GOT3 (cell line): ENCODE data around the gene SPOCD1.

Source experiments
- DNase-seq: peaks from one replicate; lab custom pipeline; 2025; ENCODE audit warnings: mixed read lengths; lab: John Stamatoyannopoulos, UW

Gene SPOCD1

DNA sequence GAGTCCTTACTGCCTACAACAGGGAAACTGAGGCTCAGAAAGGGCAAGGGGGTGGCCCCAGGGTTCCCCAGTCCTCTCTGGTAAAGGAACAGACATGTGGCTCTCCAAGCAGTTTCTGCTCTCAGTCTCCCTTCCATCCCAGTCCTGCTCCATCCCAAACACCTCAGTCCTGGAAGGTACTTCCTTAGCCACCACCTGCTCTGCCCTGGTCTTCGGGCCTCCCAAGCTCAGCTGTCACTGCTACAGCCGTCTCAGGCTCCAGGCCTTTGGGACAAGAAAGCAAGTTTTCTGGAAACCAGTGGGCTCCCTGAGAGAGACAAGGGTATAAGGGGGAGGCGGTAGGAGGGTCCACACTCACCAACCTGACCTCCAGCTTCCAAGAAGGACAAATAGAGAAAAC, 28.6 kb downstream of the SPOCD1 start:
- no peak for DNase-seq

DNA sequence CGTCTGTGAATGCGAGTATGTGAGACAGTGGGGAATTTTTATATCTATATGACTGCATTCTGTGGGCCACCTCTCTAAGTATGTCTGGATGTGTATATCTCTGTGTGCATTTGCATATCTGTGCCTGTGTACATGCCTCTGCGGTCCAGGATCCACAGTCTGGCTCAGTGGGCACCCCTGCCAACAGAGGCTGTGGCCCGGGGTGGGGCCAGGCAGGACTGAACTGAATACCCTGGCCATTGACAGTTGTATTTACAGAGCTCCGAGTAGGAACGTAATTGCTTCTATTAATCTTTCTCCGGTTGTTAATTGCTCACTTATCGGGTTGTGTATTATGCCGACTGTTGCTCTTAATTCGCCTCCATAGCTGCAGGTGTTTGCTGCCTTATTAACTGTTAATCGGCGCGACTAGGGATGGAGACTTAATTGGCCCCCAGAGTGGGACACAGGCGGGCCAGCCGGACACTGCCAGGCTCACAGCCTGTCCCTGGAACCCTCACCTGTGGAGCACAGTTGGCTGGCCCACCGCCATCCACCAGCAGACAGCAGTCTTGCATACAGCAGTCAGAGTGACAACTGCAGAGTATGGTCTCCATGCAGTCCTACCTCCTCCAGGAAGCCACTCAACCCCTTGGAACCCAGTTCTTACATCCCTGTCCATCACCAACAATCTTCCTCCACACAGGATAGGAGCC, 29.3 kb downstream of the SPOCD1 start:
- no peak for DNase-seq

DNA sequence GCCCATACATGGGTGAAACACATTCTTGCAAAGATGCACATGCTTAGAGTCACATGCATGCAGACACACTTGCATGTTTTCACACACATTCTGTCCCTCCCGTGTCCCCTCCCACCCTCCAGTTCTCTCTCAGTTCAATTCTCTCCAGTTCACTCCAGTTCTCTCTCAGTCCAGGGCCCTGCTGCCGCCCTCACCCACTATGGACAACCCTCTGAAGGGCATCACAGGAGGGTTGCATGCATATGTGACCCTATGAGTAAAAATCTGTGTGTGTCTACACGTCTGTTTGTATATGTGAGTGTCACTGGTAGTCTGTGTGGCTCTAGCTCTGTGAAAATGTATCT, 29.9 kb downstream of the SPOCD1 start:
- DNase-seq = no peak

DNA sequence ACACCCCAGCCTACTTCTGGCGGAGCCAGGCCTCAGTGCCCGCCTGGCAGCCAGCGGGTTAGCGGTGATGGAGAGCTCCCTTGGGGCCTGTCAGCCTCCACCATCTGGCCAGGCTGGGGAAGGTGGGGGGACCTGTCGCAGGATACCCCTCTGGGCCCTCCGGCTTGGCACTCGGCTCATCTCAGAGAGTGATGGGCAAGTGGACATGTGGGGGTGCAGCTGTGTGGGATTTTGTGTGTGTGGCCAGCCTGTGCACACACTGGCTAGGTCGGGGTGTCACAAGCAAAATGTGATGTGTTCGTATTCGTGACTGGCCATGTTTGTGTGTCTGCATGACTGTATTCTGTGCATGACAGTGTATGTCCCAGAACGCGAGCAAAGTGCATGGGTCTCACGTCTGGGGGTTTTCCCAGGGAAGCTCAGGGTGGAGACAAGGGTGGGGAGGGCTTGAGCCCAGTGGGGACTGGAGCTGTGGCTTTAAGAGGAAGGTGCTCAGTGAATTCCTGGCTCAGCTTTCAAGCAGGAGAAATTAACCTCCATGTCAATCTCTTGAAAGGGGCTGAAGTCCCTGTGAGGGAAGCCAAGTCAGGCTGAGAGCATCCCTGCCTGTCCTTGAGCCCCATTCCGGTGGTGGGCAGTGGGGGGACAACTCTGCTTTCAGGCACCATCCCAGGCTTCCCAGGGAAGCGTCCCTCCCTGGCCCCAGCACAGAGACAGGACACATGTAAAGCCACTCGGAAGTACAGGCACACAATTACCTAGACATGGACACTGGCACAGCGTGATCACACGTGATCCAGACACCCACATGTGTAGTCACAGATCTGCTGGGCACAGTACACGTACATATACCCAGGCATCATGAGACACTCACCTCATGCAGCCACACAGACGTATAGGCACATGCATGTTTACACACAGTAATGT, 30.5 kb downstream of the SPOCD1 start:
- DNase-seq = no peak

DNA sequence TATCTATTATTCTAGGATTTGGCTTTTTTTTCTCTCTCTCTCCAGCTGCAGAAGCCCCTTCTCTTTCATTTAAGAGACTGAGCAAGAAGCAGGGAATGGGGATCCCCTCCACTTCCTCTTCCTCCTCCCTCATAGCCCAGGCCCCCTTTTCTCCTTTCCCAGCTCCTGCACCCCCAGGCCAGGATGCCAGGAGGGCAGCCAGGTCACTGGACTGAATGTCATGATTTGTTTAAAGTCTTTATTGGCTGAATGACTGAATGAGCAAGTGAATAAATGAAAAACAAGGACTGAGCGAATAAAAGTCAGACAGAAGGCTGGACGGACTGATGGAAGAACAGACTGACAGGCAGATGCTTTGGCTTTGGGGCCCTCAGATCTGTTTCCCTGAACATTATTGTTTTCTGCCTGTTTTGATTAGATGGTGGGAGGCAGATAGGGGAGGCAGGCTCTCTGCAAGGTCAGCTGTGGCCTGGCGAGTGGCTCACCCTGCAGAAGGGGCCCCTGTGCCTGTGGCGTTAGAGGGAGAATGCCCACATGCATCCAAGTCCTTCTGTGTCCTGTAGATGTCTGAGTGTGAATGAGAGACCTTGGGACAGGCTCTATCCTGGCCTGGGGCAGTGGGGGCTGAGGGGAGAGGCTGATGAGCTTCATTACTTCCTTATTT, 31.3 kb downstream of the SPOCD1 start:
- DNase-seq = no peak

DNA sequence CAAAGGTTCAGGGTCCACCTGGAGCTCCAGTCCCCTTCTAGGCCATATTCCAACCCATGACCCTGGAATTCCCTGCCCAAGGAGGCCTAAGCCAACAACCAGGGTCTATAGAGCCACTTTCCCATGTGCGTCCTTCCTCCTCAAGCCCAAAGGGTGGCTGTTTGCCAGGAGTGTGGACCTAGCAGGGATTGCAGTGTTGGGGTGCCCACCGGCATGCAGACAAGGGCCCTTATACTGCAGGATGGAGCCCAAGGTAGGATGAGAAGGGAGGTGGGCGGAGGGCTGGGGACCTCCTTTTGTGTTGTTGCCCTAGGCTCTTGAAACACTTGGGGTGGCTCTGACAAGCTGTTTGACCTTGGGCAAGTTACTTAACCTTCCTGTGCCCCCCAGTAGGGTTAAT, 32.0 kb downstream of the SPOCD1 start:
- DNase-seq = no peak

DNA sequence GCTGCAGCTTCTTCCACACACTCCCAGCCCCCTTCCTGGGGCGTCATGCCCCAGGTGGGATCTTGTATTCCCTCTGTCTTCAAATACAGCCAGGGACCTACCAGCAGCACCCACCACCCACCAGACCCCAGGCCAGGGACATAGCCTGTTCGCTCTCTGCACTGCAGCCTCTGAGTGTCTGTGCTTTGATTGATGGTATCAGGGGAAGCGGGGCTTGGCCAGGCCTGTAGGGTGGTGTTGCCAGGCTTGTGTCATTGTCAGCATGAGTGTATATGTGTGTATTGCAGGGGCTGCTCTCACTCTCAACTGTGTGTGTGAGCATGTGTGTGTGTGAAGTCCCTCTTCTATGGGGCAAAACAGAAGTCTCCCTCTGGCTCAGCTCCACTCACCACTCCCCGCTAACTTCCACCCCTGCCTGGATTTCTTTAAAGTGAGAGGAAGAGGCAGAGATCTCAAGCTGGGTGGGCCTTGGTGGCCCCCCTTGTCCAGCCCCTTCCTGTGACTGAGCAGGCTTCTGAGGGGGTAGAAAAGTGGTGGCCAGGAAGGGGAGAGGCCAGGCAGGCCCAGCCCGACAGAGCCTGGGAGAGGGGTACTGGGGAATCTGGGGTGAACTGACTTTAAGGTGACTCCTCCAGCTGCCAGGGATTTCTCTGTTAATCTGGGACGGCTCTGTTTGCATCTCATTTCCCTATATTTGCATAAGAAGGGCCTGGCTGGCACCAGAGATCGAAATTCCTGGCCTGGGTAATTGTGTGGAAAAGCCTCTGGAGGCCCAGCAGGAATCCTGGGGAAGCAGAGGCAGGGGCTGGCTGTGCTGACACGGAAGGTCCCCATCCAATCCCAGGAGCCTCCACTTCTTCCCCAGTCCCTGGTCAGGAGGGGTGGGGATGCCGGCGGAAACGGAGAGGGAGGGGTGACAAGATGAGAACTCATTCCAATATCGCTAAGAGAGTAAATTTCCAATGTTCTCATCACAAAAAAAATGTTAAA, 33.1 kb downstream of the SPOCD1 start:
- no peak for DNase-seq

DNA sequence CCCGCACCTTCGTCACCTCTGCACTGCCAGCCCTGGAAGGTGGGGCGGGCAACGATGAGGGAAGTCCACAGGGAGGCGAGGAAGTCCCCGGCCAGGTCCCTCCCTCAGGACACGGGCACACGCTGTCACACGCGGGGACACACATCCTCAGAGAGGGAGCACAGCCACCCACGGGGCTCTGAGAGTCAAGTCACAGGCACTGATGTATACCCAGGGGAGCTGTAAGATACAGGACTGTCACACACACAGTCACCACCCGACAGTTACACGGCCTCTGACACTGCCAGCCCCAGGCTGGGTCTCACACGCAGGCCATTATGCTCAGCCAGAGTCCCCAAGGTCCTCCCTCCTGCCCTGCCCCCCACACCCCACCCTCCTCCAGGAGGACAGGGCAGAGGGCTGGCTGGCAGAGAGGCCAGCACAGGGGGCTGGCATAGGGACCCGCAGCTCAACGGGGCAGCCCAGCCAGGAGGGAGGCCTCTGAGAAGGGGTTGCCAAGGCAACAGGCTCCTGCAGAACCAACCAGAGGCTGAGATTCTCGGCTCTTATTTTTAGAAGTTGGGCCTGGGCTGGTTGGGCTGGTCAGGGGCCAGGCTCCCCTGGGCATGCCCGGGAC, 34.0 kb downstream of the SPOCD1 start:
- no peak for DNase-seq

DNA sequence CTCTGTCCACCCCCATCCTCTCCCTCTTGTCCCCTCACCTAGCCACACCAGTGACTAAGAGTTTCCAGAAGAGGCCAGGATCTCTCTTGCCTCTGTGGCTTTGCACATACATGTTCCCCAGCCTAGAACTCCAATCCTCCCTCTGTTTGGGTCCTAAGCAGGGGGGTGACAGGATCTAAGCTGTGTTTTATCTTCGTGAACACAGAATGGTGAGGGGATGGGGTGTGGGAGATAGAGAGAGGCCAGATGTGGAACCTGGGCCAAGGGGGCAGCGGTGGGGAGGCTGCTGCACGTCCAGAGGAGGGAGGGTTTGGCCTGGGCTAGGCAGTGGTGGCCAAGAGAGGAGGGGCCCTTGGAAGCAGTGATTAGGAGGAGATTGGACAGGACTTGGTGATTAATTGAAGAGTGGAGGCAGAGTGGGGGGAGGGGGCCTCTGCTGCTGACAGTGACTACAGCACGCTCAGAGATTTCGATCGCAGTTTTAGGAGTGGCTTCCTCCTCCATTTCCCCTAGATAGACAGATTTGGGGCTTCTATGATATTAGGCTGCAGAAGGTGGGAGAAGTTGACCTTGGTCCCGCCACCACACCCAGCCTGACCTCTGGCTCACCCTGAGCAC, 34.6 kb downstream of the SPOCD1 start:
- DNase-seq = no peak

DNA sequence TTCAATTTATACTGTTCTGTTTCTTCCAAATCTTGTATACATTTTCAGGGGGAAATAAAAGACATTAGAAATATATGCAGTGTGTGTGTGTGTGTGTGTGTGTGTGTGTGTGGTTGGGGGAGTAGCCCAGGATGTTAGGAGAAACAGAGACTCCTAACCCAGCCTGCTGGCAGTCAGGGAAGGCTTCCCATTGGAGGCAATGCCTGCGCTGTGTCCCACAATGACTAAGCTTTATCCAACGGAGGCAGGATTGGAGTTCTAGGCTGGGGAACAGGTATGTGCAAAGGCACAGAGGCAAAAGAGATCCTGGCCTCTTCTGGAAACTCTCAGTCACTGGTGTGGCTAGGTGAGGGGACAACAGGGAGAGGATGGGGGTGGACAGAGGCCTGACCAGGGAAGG, 35.2 kb downstream of the SPOCD1 start:
- no peak for DNase-seq

DNA sequence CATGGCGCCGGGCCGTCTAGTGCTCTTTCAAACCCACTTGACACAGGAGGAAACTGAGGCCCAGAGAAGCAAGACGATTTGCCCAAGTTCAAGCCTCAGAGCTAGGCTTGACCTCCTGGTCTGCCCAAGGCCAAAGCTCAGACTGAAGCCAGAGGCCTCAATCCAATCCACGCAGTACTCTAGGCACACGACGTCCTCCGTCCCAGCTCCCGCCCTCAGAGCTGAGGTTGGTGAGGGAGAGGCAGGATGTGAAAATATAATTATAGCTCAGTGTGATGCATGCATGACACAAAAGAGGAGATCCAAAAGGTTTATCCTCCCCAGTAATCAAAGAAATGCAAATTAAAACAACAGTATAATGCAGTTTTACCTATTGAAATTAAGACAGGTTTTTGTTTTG, 36.1 kb downstream of the SPOCD1 start:
- DNase-seq = no peak

DNA sequence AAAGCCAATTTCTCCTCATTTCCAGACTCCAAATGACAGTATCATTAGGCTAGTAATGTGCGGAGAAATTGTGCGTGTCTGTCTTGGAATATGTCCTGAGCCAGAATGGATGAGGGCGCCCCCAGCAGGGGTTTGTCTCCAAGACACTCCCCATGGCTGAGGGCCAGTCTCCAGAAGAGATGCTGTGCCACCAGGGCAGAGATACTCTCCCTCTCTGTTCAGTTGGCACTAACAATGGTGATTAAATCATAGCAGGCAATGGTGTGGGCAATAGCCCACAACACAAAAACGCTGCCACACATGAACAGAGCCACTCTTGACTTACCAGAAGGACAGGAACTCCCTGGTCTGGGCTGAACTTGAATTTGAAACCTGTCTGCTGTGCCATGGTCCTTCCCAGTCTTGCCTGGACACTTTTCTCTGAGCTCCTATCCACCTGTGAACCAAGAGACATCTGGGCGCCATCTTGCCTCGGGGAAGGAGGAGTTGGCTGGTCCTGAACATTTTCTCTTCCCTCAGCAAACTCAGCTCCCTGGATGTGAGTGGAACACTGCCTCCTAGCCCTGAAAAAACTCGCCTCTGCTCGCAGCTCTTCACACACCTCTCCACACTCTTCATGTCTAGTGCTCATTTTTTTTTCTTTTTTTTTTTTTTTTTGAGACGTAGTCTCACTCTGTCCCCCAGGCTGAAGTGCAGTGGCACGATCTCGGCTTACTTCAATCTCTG, 36.9 kb downstream of the SPOCD1 start:
- DNase-seq = no peak

DNA sequence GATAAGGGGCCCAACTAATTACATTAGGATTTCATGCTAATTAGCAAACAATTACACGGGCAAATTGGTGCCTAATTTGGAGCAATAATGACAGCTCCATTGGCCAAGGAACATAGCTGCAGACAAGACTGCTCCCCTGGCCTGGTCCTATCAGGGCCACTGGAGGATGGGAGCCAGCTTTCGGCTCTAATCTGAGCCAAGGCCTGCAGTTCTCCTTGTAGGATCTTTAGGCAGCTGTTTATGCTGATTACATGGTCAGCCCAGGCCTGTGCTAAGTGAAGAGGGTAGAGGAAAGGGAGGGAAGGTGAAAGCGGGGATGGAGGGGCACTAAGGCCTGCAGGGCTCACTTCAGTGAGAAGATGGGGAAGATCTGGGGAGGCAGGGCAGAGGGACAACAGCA, 39.3 kb downstream of the SPOCD1 start:
- DNase-seq = no peak

DNA sequence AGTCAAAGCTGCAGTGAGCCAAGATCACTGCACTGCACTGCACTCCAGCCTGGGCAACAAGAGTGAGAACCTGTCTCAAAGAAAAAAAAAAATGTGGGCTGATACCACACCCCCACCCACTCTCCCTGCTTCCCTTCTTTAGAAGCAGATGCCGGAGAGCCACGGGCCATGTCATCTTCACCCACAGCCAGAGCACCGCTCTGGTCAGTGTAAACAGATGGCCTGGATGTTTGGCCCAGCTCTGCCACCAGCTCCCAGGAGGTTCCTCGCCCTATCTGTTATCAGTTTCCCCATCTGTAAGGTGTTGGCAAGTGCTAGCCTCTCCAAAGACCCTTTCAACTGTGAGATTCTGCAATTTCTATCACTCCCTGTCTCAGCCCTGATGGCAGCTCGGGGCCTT, 39.8 kb downstream of the SPOCD1 start:
- no peak for DNase-seq

DNA sequence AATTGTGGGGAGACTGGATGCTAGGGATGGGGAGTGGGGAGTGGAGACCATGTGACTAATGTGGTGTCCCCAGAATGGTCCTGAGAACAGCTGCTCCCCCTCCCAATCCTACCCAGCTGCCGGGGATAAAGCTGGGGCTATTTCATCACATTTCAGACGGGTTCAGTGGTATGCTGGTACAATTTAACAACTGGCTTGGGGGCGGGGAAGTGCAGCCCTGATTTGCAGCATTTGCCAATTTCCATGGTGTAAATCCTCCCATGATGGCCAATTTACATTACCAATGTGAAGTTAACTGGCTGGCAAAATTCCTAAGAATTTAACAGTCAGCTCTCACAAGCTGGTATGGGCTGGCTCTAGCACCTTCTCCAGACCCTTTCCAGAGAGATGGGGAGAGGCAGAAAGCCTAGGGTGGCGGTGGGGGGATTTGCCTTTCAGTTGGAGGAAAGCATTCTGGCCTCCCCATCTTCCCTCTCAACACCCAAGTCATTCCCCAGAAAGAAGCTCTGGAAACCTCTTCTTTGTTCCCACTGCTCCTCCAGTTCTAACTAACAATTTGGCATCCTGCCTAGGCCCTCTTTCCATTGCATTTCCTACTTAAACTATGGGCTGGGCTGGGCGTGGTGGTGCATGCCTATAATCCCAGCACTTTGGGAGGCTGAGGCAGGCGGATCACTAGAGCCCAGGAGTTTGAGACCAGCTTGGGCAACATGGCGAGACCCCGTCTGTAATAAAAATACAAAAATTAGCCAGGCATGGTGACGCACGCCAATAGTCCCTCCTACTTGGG, 40.4 kb downstream of the SPOCD1 start:
- no peak for DNase-seq

DNA sequence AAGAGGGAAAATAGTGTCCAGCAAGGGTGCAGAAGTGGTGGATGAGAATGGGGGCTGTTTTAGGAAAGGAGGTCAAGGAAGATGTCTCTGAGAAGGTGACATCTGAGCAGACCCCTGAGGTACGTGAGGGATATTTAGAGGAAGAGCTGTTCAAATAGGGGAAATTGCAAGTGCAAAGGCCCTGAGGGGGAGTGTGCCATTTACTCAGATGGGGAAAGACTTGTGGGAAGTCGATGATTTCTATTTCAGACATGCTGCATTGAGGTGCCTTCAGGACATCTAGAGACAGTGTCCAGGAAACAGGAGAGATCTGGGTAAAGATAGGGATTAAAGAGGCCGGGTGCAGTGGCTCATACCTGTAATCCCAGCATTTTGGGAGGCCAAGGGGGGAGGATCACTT, 41.3 kb downstream of the SPOCD1 start:
- no peak for DNase-seq

DNA sequence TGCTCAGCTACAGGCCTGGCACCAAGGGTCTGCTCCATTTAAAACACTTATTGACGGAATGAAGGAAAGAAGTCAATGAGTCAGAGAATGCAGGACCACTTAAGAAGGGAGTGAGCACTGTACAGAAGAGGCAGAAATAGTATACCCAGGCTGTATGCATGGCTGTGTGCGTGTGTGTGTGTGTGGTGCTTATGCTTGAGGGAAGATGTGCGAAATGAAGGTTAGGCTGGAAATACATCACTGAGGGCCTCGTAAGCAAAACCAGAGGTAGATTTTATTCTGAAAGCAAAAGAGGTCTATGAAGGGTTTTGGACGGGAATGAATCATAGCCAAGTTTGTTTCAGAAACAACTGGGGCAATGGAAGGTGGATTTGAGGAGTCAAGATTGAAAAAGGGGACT, 42.0 kb downstream of the SPOCD1 start:
- DNase-seq = no peak

DNA sequence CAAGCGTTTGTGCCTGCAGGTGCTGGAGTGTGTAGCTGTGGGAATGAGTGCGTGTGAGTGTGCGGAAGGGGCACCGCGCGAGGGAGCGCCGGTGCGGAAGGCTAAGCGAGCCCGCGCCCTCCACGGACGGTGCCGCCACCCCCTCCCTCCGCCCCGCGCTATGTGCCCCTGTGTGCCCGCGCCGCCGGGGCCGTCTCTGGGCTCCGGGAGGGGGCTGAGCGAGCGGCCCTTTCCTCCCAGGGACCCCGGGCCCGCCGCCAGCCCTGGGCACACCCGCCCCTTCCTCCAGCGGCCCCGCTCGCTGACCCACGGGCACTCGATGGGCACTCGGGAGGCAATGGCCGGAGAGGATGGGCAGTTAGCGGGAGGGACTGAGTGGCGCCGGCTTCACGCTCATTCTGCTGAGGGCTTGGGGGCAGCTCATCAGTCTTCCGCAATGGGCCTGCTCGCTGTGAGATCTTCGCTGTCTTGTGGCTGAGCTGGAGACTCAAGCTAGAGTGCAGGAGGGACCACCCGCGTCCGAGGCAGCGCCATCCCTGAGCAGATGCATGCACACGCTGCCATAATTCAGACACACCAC, 43.1 kb downstream of the SPOCD1 start:
- no peak for DNase-seq
